Right lobe of liver (tissue), 4 donors: ENCODE data around the gene PLD5.

Experiments used
- POLR2A ChIP-seq: fragments of 450-650 bp; IDR thresholded peaks from one replicate; pipeline ENCODE4 v1.6.1; 2017; ENCODE audit warnings: antibody characterized with exemption, mild to moderate bottlenecking
- TF ChIP-seq, protein P1 (sequence below), 4 donors: fragments of 200-600 bp in 3 of 4; fragments of 450-650 bp in 1 of 4; IDR thresholded peaks; one replicate each; pipeline versions ENCODE4 v1.5.1 to v1.8.0; 2016 to 2022; ENCODE audit warnings: antibody characterized with exemption in 4 of 4, mild to moderate bottlenecking in 2 of 4
- donor health status: DM: no; HTN: no; CAD: no.
- donor health status: DM: no; HTN: no; CAD: no.
- donor health status: DM: no; HTN: yes; CAD: no.

GRCh38 chr1:242208021-242208420, 316.5 kb downstream of the PLD5 start:
- TF ChIP-seq, protein P1, sequence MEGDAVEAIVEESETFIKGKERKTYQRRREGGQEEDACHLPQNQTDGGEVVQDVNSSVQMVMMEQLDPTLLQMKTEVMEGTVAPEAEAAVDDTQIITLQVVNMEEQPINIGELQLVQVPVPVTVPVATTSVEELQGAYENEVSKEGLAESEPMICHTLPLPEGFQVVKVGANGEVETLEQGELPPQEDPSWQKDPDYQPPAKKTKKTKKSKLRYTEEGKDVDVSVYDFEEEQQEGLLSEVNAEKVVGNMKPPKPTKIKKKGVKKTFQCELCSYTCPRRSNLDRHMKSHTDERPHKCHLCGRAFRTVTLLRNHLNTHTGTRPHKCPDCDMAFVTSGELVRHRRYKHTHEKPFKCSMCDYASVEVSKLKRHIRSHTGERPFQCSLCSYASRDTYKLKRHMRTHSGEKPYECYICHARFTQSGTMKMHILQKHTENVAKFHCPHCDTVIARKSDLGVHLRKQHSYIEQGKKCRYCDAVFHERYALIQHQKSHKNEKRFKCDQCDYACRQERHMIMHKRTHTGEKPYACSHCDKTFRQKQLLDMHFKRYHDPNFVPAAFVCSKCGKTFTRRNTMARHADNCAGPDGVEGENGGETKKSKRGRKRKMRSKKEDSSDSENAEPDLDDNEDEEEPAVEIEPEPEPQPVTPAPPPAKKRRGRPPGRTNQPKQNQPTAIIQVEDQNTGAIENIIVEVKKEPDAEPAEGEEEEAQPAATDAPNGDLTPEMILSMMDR (IDR thresholded peaks at IDR 0.05) = no peak
- no peak for TF ChIP-seq POLR2A
